Endothelial cell of umbilical vein (primary cell): ENCODE results near the gene PCSK6. TPM values are rescaled to one million over a fixed set of nuclear protein-coding genes. Genes with fewer than 3 reads are reported as not detected.

Source experiments
- BruUV-seq: library from RNA; stranded (reverse); fragments of 400-500 nt; replicated peaks from 2 replicates; lab custom pipeline; 2021; lab: Mats Ljungman, UMichigan
- CTCF ChIA-PET: fragments of 300-600, 350-600 bp; sonication (Branson Sonifier 250); formaldehyde crosslinking; loops from one replicate; lab custom pipeline; 2021; ENCODE audit warnings: antibody characterized with exemption, inconsistent platforms; lab: Charles Lee
- POLR2A ChIA-PET: fragments of 300-600, 350-600 bp; sonication (Branson Sonifier 250); formaldehyde crosslinking; loops from one replicate; lab custom pipeline; 2021; ENCODE audit warnings: antibody characterized with exemption, inconsistent platforms; lab: Charles Lee
- DNase-seq: peaks from one replicate; pipeline ENCODE4 v3.0.0-alpha.2; 2011; ENCODE audit warnings: low read depth, low spot score
- FAIRE-seq: peaks from 2 replicates; lab custom pipeline; 2011; peaks lifted over from hg19 to GRCh38; lab: Jason Lieb, UNC
- H2AFZ ChIP-seq: 2 replicates; pipeline ENCODE4 v1.6.0; 2012; ENCODE audit warnings: low read depth, low read length, control low read depth, inconsistent platforms
- H3K27ac ChIP-seq: 2 replicates; pipeline ENCODE4 v1.5.1; 2011; ENCODE audit warnings: low read depth, mild to moderate bottlenecking, control low read depth, low read length, moderate library complexity; ENCODE audit not compliant: insufficient read depth
- H3K27me3 ChIP-seq, 2 experiments: 2 replicates each; pipeline versions ENCODE4 v1.6.0 to v1.6.1; 2011; ENCODE audit warnings: low read length in 2 of 2, mixed read lengths in 1 of 2; ENCODE audit not compliant: control insufficient read depth in 2 of 2, insufficient read depth in 2 of 2
- H3K36me3 ChIP-seq, 2 experiments: 2 replicates in 1 of 2; 3 replicates in 1 of 2; pipeline ENCODE4 v1.5.1; 2011; ENCODE audit warnings: low read length in 2 of 2, mild to moderate bottlenecking in 1 of 2, moderate library complexity in 1 of 2; ENCODE audit not compliant: control insufficient read depth in 2 of 2, insufficient read depth in 2 of 2; ENCODE audit errors: extremely low read depth in 1 of 2
- H3K4me1 ChIP-seq: 3 replicates; pipeline ENCODE4 v1.5.1; 2011; ENCODE audit warnings: mild to moderate bottlenecking, low read length; ENCODE audit not compliant: control insufficient read depth, insufficient read depth; ENCODE audit errors: extremely low read depth
- H3K4me2 ChIP-seq: 2 replicates; pipeline ENCODE4 v1.6.1; 2011; ENCODE audit warnings: low read length, control low read depth, mixed read lengths; ENCODE audit not compliant: insufficient read depth
- H3K4me3 ChIP-seq, 3 experiments: fragments of 200-600 bp in 1 of 3; sonication (generic), shearing (Covaris generic) in 1 of 3; replicated peaks in 1 of 3; 2 replicates each; pipeline ENCODE4 v1.5.1; 2011 to 2016; ENCODE audit warnings: control low read depth in 3 of 3, low read length in 3 of 3, mild to moderate bottlenecking in 2 of 3, inconsistent platforms in 1 of 3, low read depth in 1 of 3, moderate library complexity in 1 of 3; ENCODE audit not compliant: insufficient read depth in 1 of 3
- H3K79me2 ChIP-seq: 2 replicates; pipeline ENCODE4 v1.6.0; 2012; ENCODE audit warnings: low read length, inconsistent platforms; ENCODE audit not compliant: control insufficient read depth, insufficient read depth
- H3K9ac ChIP-seq: replicated peaks from 2 replicates; pipeline ENCODE3; 2011; ENCODE audit warnings: low read length, control low read depth; ENCODE audit not compliant: insufficient read depth; ENCODE audit errors: extremely low read depth
- H3K9me1 ChIP-seq: replicated peaks from 3 replicates; pipeline ENCODE4 v1.6.0; 2011; ENCODE audit warnings: mild to moderate bottlenecking, low read length; ENCODE audit not compliant: control insufficient read depth, insufficient read depth; ENCODE audit errors: extremely low read depth
- H3K9me3 ChIP-seq: replicated peaks from 2 replicates; pipeline ENCODE4 v1.5.1; 2012; ENCODE audit warnings: low read length, inconsistent platforms; ENCODE audit not compliant: control insufficient read depth, insufficient read depth
- H4K20me1 ChIP-seq: replicated peaks from 2 replicates; pipeline ENCODE3; 2011; ENCODE audit warnings: mild to moderate bottlenecking, low read length; ENCODE audit not compliant: control insufficient read depth, insufficient read depth; ENCODE audit errors: extremely low read depth
- FOS ChIP-seq: IDR thresholded peaks from 2 replicates; pipeline ENCODE4 v1.6.1; 2011; ENCODE audit warnings: mild to moderate bottlenecking, low read length, moderate library complexity, borderline replicate concordance; ENCODE audit not compliant: insufficient read depth
- GATA2 ChIP-seq: IDR thresholded peaks from 2 replicates; pipeline ENCODE4 v1.7.0; 2011; ENCODE audit warnings: low read depth, mild to moderate bottlenecking, moderate library complexity, mixed read lengths, low read length; ENCODE audit not compliant: insufficient read length, insufficient read depth
- JUN ChIP-seq: IDR thresholded peaks from 2 replicates; pipeline ENCODE4 v1.6.1; 2011; ENCODE audit warnings: borderline replicate concordance, low read depth; ENCODE audit not compliant: insufficient read length, insufficient read depth
- MYC ChIP-seq: IDR thresholded peaks from one replicate; pipeline ENCODE4 v1.6.1; 2011; ENCODE audit warnings: mild to moderate bottlenecking, low read depth, low read length
- POLR2A ChIP-seq: IDR thresholded peaks from 2 replicates; pipeline ENCODE4 v1.6.1; 2012; ENCODE audit warnings: low read depth, mild to moderate bottlenecking, control low read depth, low read length
- dilution Hi-C: fragments of 300-500 bp; cut with MboI; formaldehyde crosslinking; loops from one replicate; pipeline ENCODE4 v1.15.0; 2019; ENCODE audit warnings: low sequenced_read_pairs; ENCODE audit not compliant: extremely low pct_ligation_motif_present
- intact Hi-C: fragments of 100-400 bp; cut with micrococcal nuclease; formaldehyde crosslinking; loops from one replicate; pipeline ENCODE4 v1.10.0; 2022
- polyA plus RNA-seq, 4 experiments: library from polyadenylated mRNA; depleted of rRNA in 3 of 4; stranded (reverse) in 3 of 4; unstranded in 1 of 4; fragments of >200 nt; gene quantifications; 2 replicates each; pipeline versions ENCODE4 v1.2.1 to v1.2.3, GENCODE V29; 2011 to 2012; ENCODE audit warnings: missing spikeins in 1 of 4
- total RNA-seq: library from RNA; stranded (reverse); gene quantifications from 2 replicates; pipeline ENCODE4 v1.2.3, GENCODE V29; 2021
- TF ChIP-seq, protein P1 (sequence below), 2 donors: IDR thresholded peaks; 1 replicate in 1 of 2; 2 replicates in 1 of 2; pipeline ENCODE4 v1.5.1; 2011; ENCODE audit warnings: low read length in 2 of 2, mild to moderate bottlenecking in 2 of 2, moderate library complexity in 2 of 2, control low read depth in 1 of 2, inconsistent platforms in 1 of 2, low read depth in 1 of 2; ENCODE audit not compliant: insufficient read depth in 1 of 2; ENCODE audit errors: extremely low read depth in 1 of 2
- TF ChIP-seq, protein P2 (sequence below): IDR thresholded peaks from 2 replicates; pipeline ENCODE4 v1.6.1; 2011; ENCODE audit not compliant: insufficient read depth, insufficient read length

Gene PCSK6
- total and polyA plus RNA-seq, 2 donors (not counting 3 experiments of a cell fraction or from before 2014, with no cell fraction given) = 0.18 to 0.69 TPM

DNA sequence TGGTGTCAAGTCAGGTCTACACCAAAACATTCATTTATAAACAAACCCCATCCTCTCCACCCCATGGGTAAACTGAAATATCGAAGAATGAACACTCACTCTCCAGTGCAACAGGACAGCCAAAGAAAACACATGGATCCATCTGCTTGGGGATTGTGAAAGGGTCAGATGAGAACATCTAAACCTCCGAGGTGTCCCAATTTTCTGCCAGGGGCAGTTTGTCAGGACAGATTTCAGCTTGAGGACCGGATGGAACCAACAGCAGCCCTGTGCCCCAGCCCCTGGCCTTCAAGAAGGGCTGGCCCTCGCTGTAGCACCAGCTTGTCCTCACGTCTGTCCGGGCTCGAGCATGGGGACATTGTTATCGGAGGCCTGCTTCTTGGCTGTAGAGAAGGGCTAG, 45.5 kb downstream of the PCSK6 start:
- dilution Hi-C loops = no loop called here
- no peak for FAIRE-seq

More for the DNA sequence above, 45.5 kb downstream of the PCSK6 start:
- Histone ChIP-seq H3K27ac (no peak overlapping the region), H3K79me2 (no peaks in the 10 kb centered on the region), H2AFZ (no peak overlapping the region), H3K4me2 (no peak overlapping the region), H4K20me1 (no peaks in the 10 kb centered on the region), H3K36me3 (no peaks in the 10 kb centered on the region), H3K4me1 (peaks cover 18% of the 10 kb centered on the region), H3K4me3 (no peak overlapping the region), H3K27me3 (peaks cover 7 to 8% of the 10 kb centered on the region in 2 experiments), H3K9me3 (no peaks in the 10 kb centered on the region), H3K9ac (no peak overlapping the region), H3K9me1 (no peaks in the 10 kb centered on the region)
- ChIA-PET POLR2A (no interaction called here), CTCF (interaction anchor here (1.6 kb wide), 1 partner anchor 38 kb away, joined by 3 read pairs; no protein-coding TSS in a partner anchor)
- TF ChIP-seq FOS (no peak), JUN (no peak), POLR2A (no peak), GATA2 (no peak), MYC (no peak)
- TF ChIP-seq, protein P1, sequence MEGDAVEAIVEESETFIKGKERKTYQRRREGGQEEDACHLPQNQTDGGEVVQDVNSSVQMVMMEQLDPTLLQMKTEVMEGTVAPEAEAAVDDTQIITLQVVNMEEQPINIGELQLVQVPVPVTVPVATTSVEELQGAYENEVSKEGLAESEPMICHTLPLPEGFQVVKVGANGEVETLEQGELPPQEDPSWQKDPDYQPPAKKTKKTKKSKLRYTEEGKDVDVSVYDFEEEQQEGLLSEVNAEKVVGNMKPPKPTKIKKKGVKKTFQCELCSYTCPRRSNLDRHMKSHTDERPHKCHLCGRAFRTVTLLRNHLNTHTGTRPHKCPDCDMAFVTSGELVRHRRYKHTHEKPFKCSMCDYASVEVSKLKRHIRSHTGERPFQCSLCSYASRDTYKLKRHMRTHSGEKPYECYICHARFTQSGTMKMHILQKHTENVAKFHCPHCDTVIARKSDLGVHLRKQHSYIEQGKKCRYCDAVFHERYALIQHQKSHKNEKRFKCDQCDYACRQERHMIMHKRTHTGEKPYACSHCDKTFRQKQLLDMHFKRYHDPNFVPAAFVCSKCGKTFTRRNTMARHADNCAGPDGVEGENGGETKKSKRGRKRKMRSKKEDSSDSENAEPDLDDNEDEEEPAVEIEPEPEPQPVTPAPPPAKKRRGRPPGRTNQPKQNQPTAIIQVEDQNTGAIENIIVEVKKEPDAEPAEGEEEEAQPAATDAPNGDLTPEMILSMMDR (IDR thresholded peaks at IDR 0.05; ENCODE audit: extremely low read depth in 1 of 2, insufficient read depth in 1 of 2, low read depth in 1 of 2, low read length in 2 of 2) = no peak
- TF ChIP-seq, protein P2, sequence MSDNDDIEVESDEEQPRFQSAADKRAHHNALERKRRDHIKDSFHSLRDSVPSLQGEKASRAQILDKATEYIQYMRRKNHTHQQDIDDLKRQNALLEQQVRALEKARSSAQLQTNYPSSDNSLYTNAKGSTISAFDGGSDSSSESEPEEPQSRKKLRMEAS = no peak
- BruUV-seq = no TSS peak
- no peak for DNase-seq
- intact Hi-C loops = no loop called here
